Activated T-cell treated with anti-CD3 and anti-CD28 coated beads, Interleukin-2, amount 50 U/mL, for 72 hours (primary cell): ENCODE measurements around the gene FLYWCH1. TPM values are rescaled to one million over a fixed set of nuclear protein-coding genes. Genes with fewer than 3 reads are reported as not detected.

Experiments
- ATAC-seq, 2 donors: fragments of 150-1000 bp; cut with Tn5 transposase; replicated peaks in 1 of 2; 2 replicates each; pipeline ENCODE4 v1.10.0; 2021; ENCODE audit warnings: moderate library complexity in 2 of 2, mild to moderate bottlenecking in 1 of 2
- DNase-seq, 2 donors: peaks; one replicate each; pipeline ENCODE4 v3.0.0; 2021 to 2022; ENCODE audit warnings: mixed read lengths in 1 of 2
- H3K27ac Mint-ChIP-seq: one replicate; pipeline ENCODE4 v1.8.0; 2022; ENCODE audit warnings: mild to moderate bottlenecking, moderate library complexity, mixed read lengths
- H3K27me3 Mint-ChIP-seq: one replicate; pipeline ENCODE4 v1.8.0; 2022; ENCODE audit warnings: low read depth, mixed read lengths
- H3K36me3 Mint-ChIP-seq, 2 donors: one replicate each; pipeline ENCODE4 v1.8.0; 2022; ENCODE audit warnings: mixed read lengths in 2 of 2, mild to moderate bottlenecking in 1 of 2; ENCODE audit not compliant: insufficient read depth in 2 of 2
- H3K4me1 Mint-ChIP-seq: one replicate; pipeline ENCODE4 v1.8.0; 2022; ENCODE audit warnings: low read depth, mixed read lengths
- H3K4me3 Mint-ChIP-seq, 2 donors: one replicate each; pipeline ENCODE4 v1.8.0; 2022; ENCODE audit warnings: mild to moderate bottlenecking in 2 of 2, mixed read lengths in 2 of 2, moderate library complexity in 2 of 2
- H3K9me3 Mint-ChIP-seq, 2 donors: one replicate each; pipeline ENCODE4 v1.8.0; 2022; ENCODE audit warnings: mixed read lengths in 2 of 2
- total RNA-seq, 2 donors: library from RNA; stranded (reverse); gene quantifications; one replicate each; pipeline ENCODE4 v1.2.3, GENCODE V29; 2022

FLYWCH1 gene
- total RNA-seq, 2 donors from 2014 or later, result 68.5 to 76.4 TPM

- Mint-ChIP-seq H3K4me3 (no peak overlapping the region), H3K4me1 (peaks cover 15% of the 10 kb centered on the region), H3K36me3 (peaks cover 5 to 12% of the 10 kb centered on the region in 2 donors), H3K27me3 (no peaks in the 10 kb centered on the region), H3K27ac (no peak overlapping the region), H3K9me3 (no peaks in the 10 kb centered on the region)
- no peak for DNase-seq
- ATAC-seq, result no peak
Measured at GRCh38 chr16:2974319-2975056, 62.8 kb downstream of the FLYWCH1 start.

GRCh38 chr16:2975161-2975795 lies 63.5 kb downstream of the FLYWCH1 start:
- Mint-ChIP-seq H3K36me3 (peaks cover 5 to 15% of the 10 kb centered on the region in 2 donors), H3K27ac (no peak overlapping the region), H3K4me1 (peaks cover 14% of the 10 kb centered on the region), H3K27me3 (no peaks in the 10 kb centered on the region), H3K4me3 (no peak overlapping the region), H3K9me3 (no peaks in the 10 kb centered on the region)
- no peak for DNase-seq
- ATAC-seq, result no peak

GRCh38 chr16:2976201-2976600 lies 64.5 kb downstream of the FLYWCH1 start:
- H3K27ac Mint-ChIP-seq, result no peak overlapping the region
- ATAC-seq (no peak), DNase-seq (no peak)
- H3K27me3 Mint-ChIP-seq, result no peaks in the 10 kb centered on the region
- H3K4me3 Mint-ChIP-seq, result no peak overlapping the region
- H3K9me3 Mint-ChIP-seq, result no peaks in the 10 kb centered on the region
- peaks cover 5 to 15% of the 10 kb centered on the region in 2 donors for H3K36me3 Mint-ChIP-seq
- H3K4me1 Mint-ChIP-seq, result peaks cover 12% of the 10 kb centered on the region

GRCh38 chr16:2976673-2977072 lies 64.9 kb downstream of the FLYWCH1 start:
- peaks cover 16% of the 10 kb centered on the region for H3K4me1 Mint-ChIP-seq
- H3K9me3 Mint-ChIP-seq, result no peaks in the 10 kb centered on the region
- no peak for DNase-seq
- H3K27me3 Mint-ChIP-seq, result no peaks in the 10 kb centered on the region
- H3K4me3 Mint-ChIP-seq, result no peak overlapping the region
- H3K27ac Mint-ChIP-seq, result no peak overlapping the region
- peaks cover 5 to 15% of the 10 kb centered on the region in 2 donors for H3K36me3 Mint-ChIP-seq
- ATAC-seq, result no peak

- no peaks in the 10 kb centered on the region for H3K27me3 Mint-ChIP-seq
- H3K4me3 Mint-ChIP-seq, result no peak overlapping the region
- no peaks in the 10 kb centered on the region for H3K9me3 Mint-ChIP-seq
- peaks cover 1 to 11% of the 10 kb centered on the region in 2 donors for H3K36me3 Mint-ChIP-seq
- H3K4me1 Mint-ChIP-seq, result peaks cover 14% of the 10 kb centered on the region
- H3K27ac Mint-ChIP-seq, result no peak overlapping the region
- ATAC-seq (no peak), DNase-seq (no peak)
Measured at GRCh38 chr16:2977440-2977839, 65.7 kb downstream of the FLYWCH1 start.

- Mint-ChIP-seq H3K4me3 (peak overlapping the region; percentile 48 to 91), H3K4me1 (peaks cover 19% of the 10 kb centered on the region), H3K27ac (peak overlapping the region; percentile 60), H3K9me3 (no peaks in the 10 kb centered on the region), H3K36me3 (peaks cover 1 to 7% of the 10 kb centered on the region in 2 donors), H3K27me3 (no peaks in the 10 kb centered on the region)
- DNase-seq (peak in 1 of 2 donors; percentile 53), ATAC-seq (peak; percentile 16 to 20)
Measured at GRCh38 chr16:2979669-2980226, 68.0 kb downstream of the FLYWCH1 start.

- Mint-ChIP-seq H3K27ac (peak within 1 kb of the TSS; percentile 90), H3K9me3 (no peaks in the 10 kb centered on the region), H3K36me3 (peaks cover 1 to 7% of the 10 kb centered on the region in 2 donors), H3K4me3 (peak within 1 kb of the TSS; percentile 48 to 91), H3K27me3 (no peaks in the 10 kb centered on the region), H3K4me1 (peaks cover 19% of the 10 kb centered on the region)
- DNase-seq (peak; percentile 96 to 99), ATAC-seq (peak; percentile 86 to 88)
Measured at GRCh38 chr16:2980227-2981176, 68.8 kb downstream of the FLYWCH1 start, which contains the start of gene PKMYT1. Gene PKMYT1, minus strand, starts transcription at chr16:2980446. Its CDS starts 789 bp downstream, at chr16:2979657.

- peaks cover 19% of the 10 kb centered on the region for H3K4me1 Mint-ChIP-seq
- peak overlapping the region; percentile 48 to 91 for H3K4me3 Mint-ChIP-seq
- no peak for DNase-seq
- peaks cover 1 to 7% of the 10 kb centered on the region in 2 donors for H3K36me3 Mint-ChIP-seq
- ATAC-seq, result no peak
- no peaks in the 10 kb centered on the region for H3K27me3 Mint-ChIP-seq
- H3K9me3 Mint-ChIP-seq, result no peaks in the 10 kb centered on the region
- H3K27ac Mint-ChIP-seq, result peak overlapping the region; percentile 90
Measured at GRCh38 chr16:2981177-2981898, 69.6 kb downstream of the FLYWCH1 start.

GRCh38 chr16:2981899-2982250 lies 70.1 kb downstream of the FLYWCH1 start:
- no peak for ATAC-seq
- peaks cover 1 to 7% of the 10 kb centered on the region in 2 donors for H3K36me3 Mint-ChIP-seq
- no peaks in the 10 kb centered on the region for H3K9me3 Mint-ChIP-seq
- peak overlapping the region; percentile 48 to 91 for H3K4me3 Mint-ChIP-seq
- peaks cover 19% of the 10 kb centered on the region for H3K4me1 Mint-ChIP-seq
- H3K27me3 Mint-ChIP-seq, result no peaks in the 10 kb centered on the region
- H3K27ac Mint-ChIP-seq, result no peak overlapping the region
- no peak for DNase-seq

GRCh38 chr16:2982402-2982801 lies 70.7 kb downstream of the FLYWCH1 start:
- Mint-ChIP-seq H3K9me3 (no peaks in the 10 kb centered on the region), H3K4me3 (peak overlapping the region; percentile 3 to 34), H3K36me3 (peaks cover 1 to 7% of the 10 kb centered on the region in 2 donors), H3K4me1 (peaks cover 19% of the 10 kb centered on the region), H3K27me3 (no peaks in the 10 kb centered on the region), H3K27ac (no peak overlapping the region)
- no peak for DNase-seq
- no peak for ATAC-seq

GRCh38 chr16:2983706-2984136 lies 72.0 kb downstream of the FLYWCH1 start:
- peaks cover 0 to 3% of the 10 kb centered on the region in 2 donors for H3K36me3 Mint-ChIP-seq
- H3K4me3 Mint-ChIP-seq, result peak overlapping the region; percentile 68
- DNase-seq (peak; percentile 72 to 85), ATAC-seq (peak; percentile 58 to 68)
- peaks cover 19% of the 10 kb centered on the region for H3K4me1 Mint-ChIP-seq
- H3K27me3 Mint-ChIP-seq, result no peaks in the 10 kb centered on the region
- H3K27ac Mint-ChIP-seq, result no peak overlapping the region
- H3K9me3 Mint-ChIP-seq, result no peaks in the 10 kb centered on the region

- H3K36me3 Mint-ChIP-seq, result no peaks in the 10 kb centered on the region
- H3K9me3 Mint-ChIP-seq, result no peaks in the 10 kb centered on the region
- no peak overlapping the region for H3K27ac Mint-ChIP-seq
- H3K4me3 Mint-ChIP-seq, result no peak overlapping the region
- DNase-seq (no peak), ATAC-seq (no peak)
- no peaks in the 10 kb centered on the region for H3K27me3 Mint-ChIP-seq
- peaks cover 19% of the 10 kb centered on the region for H3K4me1 Mint-ChIP-seq
Measured at GRCh38 chr16:2985462-2985861, 73.7 kb downstream of the FLYWCH1 start.
